ENCODE measurements around the gene EPHA6. TPM values are rescaled to one million over a fixed set of nuclear protein-coding genes. Genes with fewer than 3 reads are reported as not detected.

EPHA6 gene
- total RNA-seq, 1 experiment from 2014 or later = 0.61 TPM

DNA sequence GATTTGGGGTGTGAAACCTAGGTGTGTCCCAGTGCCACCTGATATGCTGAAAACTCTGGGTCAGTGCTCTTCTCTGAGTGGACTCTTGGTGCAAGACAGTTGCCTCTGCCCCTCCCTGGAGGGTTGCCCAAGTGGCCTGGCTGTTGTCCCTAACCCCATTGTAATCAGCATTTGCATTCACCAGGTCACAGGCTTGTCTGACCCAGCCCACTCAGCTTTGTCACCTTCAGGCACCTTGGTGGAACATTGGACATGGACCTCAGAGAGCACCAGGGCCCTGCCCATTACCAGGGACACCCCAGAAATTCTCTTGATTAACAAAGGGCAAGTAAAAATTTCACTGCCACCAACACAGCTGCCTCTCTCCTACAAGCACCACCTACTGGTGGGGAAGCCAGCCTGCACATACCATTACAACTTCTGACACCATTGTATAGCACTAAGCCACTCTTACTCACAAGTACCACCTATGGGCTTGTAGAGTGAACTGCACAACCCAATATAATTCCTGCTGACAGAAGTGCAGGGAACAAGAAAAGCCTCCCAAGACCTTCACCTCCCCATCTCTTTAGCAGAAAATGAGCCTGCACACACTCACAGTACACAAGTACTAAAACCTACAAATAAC, 324.6 kb downstream of the EPHA6 start:
- no peaks in the 10 kb centered on the region for H3K27me3 Mint-ChIP-seq (ENCODE audit: low read depth)
- no peak overlapping the region for H3K4ac ChIP-seq (ENCODE audit: low read depth, low read length)
- no peaks in the 10 kb centered on the region for H3K79me2 ChIP-seq (ENCODE audit: insufficient read depth, low read length)
- no peak overlapping the region for H2AK5ac ChIP-seq (ENCODE audit: insufficient read length, low read length)
- no peaks in the 10 kb centered on the region; a peak in 1 of 4 replicates for H3K4me1 Mint-ChIP-seq
- H3K9me3 Mint-ChIP-seq = peaks cover 15 to 23% of the 10 kb centered on the region in 2 experiments
- no peaks in the 10 kb centered on the region for H3K23me2 ChIP-seq (ENCODE audit: insufficient read length, low read depth, low read length, poor library complexity, severe bottlenecking)
- H3K4me1 ChIP-seq (ENCODE audit: insufficient read depth, low read length) = no peaks in the 10 kb centered on the region
- H3K27ac Mint-ChIP-seq = no peak overlapping the region; a peak in 1 of 7 replicates
- H2BK12ac ChIP-seq (ENCODE audit: insufficient read length, low read depth, low read length) = no peak overlapping the region
- no peak overlapping the region for H3K14ac ChIP-seq (ENCODE audit: insufficient read depth, low read length)
- peaks cover 6 to 14% (median 11%) of the 10 kb centered on the region in 3 experiments; a peak in 6 of 7 replicates for H3K36me3 Mint-ChIP-seq (ENCODE audit: insufficient read depth in 1 of 3, low read depth in 3 of 3)
- H2BK15ac ChIP-seq (ENCODE audit: low read depth, low read length) = no peak overlapping the region
- H3K56ac ChIP-seq (ENCODE audit: insufficient read length, low read depth, low read length) = no peak overlapping the region
- H3K18ac ChIP-seq (ENCODE audit: insufficient read length, low read depth, low read length) = no peak overlapping the region
- no peak overlapping the region for H2AFZ ChIP-seq (ENCODE audit: low read length)
- H3T11ph ChIP-seq (ENCODE audit: low read length) = no peak overlapping the region
- peak; percentile 85 for TF ChIP-seq CTCF (conservative IDR thresholded peaks at IDR 0.05)
- no peaks in the 10 kb centered on the region for H3K9me3 ChIP-seq (ENCODE audit: control insufficient read depth, low read depth, low read length)
- H2BK5ac ChIP-seq (ENCODE audit: insufficient read length, low read length) = no peak overlapping the region
- no peak overlapping the region for H3K4me2 ChIP-seq (ENCODE audit: insufficient read depth, insufficient read length, low read length)
- no peak overlapping the region for H3K27ac ChIP-seq (ENCODE audit: insufficient read length, low read depth, low read length)
- no peak overlapping the region for H4K91ac ChIP-seq (ENCODE audit: insufficient read length, low read depth, low read length)
- H4K8ac ChIP-seq (replicated peaks; ENCODE audit: insufficient read length, low read depth, low read length) = no peak overlapping the region
- no peak overlapping the region for H3K23ac ChIP-seq (ENCODE audit: insufficient read length, low read depth, low read length)
- H3K27me3 ChIP-seq (ENCODE audit: insufficient read depth, low read length) = no peaks in the 10 kb centered on the region
- H4K5ac ChIP-seq (ENCODE audit: insufficient read length, low read depth, low read length) = no peak overlapping the region
- H4K20me1 ChIP-seq (ENCODE audit: control insufficient read depth, insufficient read depth, insufficient read length) = no peaks in the 10 kb centered on the region
- H2BK120ac ChIP-seq (ENCODE audit: low read depth, low read length, poor library complexity, severe bottlenecking) = no peak overlapping the region
- peak; percentile 67 for DNase-seq
- no peak overlapping the region for H3K4me3 Mint-ChIP-seq
- no peak overlapping the region for H2BK20ac ChIP-seq (ENCODE audit: low read depth, low read length, poor library complexity, severe bottlenecking)
- H3K9ac ChIP-seq (ENCODE audit: extremely low read depth, insufficient read length, low read length) = no peak overlapping the region
- no peaks in the 10 kb centered on the region for H3K79me1 ChIP-seq (ENCODE audit: insufficient read depth, low read depth, low read length, poor library complexity, severe bottlenecking)
